Measurements from ENCODE around the gene SPPL3.

GRCh38 chr12:120851944-120852343 is 52.2 kb downstream of the SPPL3 start:
- TF ChIP-seq CTCF (IDR thresholded peaks at IDR 0.05; ENCODE audit: poor library complexity) (no peak), EZH2 (IDR thresholded peaks at IDR 0.05; ENCODE audit: borderline replicate concordance) (no peak)

All from hepatocyte (in vitro differentiated cells).